Loucy (cell line): ENCODE measurements around the gene LSM14B.

Experiments used
- H2AFZ ChIP-seq: fragments of 200-600 bp; sonication (generic); 2 replicates; pipeline ENCODE4 v1.6.0; 2016; ENCODE audit warnings: antibody characterized with exemption, mild to moderate bottlenecking, low read length, moderate library complexity
- H3F3A ChIP-seq: fragments of 200-600 bp; 2 replicates; pipeline ENCODE4 v1.6.0; 2016; ENCODE audit warnings: antibody characterized with exemption, low read depth, mild to moderate bottlenecking
- H3K27me3 ChIP-seq: fragments of 200-600 bp; sonication (generic); 2 replicates; pipeline ENCODE4 v1.6.1; 2014; ENCODE audit warnings: low read length, mild to moderate bottlenecking; ENCODE audit not compliant: insufficient read depth, poor library complexity, severe bottlenecking
- H3K36me3 ChIP-seq: fragments of 200-600 bp; sonication (generic); 2 replicates; pipeline ENCODE4 v1.6.1; 2016; ENCODE audit warnings: low read length; ENCODE audit not compliant: insufficient read depth
- H3K4me1 ChIP-seq: fragments of 200-600 bp; sonication (generic); 2 replicates; pipeline ENCODE4 v1.5.1; 2014; ENCODE audit warnings: low read length, mild to moderate bottlenecking; ENCODE audit not compliant: insufficient read depth, poor library complexity, severe bottlenecking
- H3K4me2 ChIP-seq: fragments of 200-600 bp; sonication (generic); 2 replicates; pipeline ENCODE4 v1.6.0; 2014; ENCODE audit warnings: antibody characterized with exemption, low read length, low read depth, mild to moderate bottlenecking; ENCODE audit not compliant: poor library complexity, severe bottlenecking
- H3K4me3 ChIP-seq: fragments of 200-600 bp; sonication (generic); 2 replicates; pipeline ENCODE4 v1.5.1; 2014; ENCODE audit warnings: low read length, mild to moderate bottlenecking, mixed read lengths; ENCODE audit not compliant: poor library complexity, severe bottlenecking
- H3K79me2 ChIP-seq: fragments of 200-600 bp; sonication (generic); 2 replicates; pipeline ENCODE4 v1.6.1; 2014; ENCODE audit warnings: low read length; ENCODE audit not compliant: insufficient read depth
- H3K9ac ChIP-seq: fragments of 200-600 bp; sonication (generic); 2 replicates; pipeline ENCODE4 v1.6.0; 2014; ENCODE audit warnings: mild to moderate bottlenecking, low read depth, low read length, moderate library complexity; ENCODE audit not compliant: poor library complexity, severe bottlenecking
- H3K9me2 ChIP-seq: fragments of 200-600 bp; sonication (generic); replicated peaks from 2 replicates; pipeline ENCODE4 v1.6.1; 2016; ENCODE audit warnings: low read depth, low read length, mixed read lengths
- H3K9me3 ChIP-seq: fragments of 200-600 bp; sonication (generic); 2 replicates; pipeline ENCODE4 v1.6.1; 2014; ENCODE audit warnings: mild to moderate bottlenecking, antibody characterized with exemption, low read length, low read depth; ENCODE audit not compliant: insufficient read depth
- H4K20me1 ChIP-seq: fragments of 200-600 bp; sonication (generic); 2 replicates; pipeline ENCODE4 v1.6.0; 2014; ENCODE audit warnings: antibody characterized with exemption, low read length, mild to moderate bottlenecking; ENCODE audit not compliant: insufficient read depth, poor library complexity, severe bottlenecking
- CTCF ChIP-seq: fragments of 200-600 bp; sonication (generic); conservative IDR thresholded peaks from 2 replicates; pipeline ENCODE4 v1.5.1; 2014; ENCODE audit warnings: mild to moderate bottlenecking, antibody characterized with exemption, low read length
- EZH2phosphoT487 ChIP-seq: fragments of 200-600 bp; IDR thresholded peaks from 2 replicates; pipeline ENCODE4 v1.6.1; 2018; ENCODE audit warnings: antibody characterized with exemption, mild to moderate bottlenecking, moderate library complexity, borderline replicate concordance

LSM14B gene

GRCh38 chr20:62120990-62121775 is 1.1 kb upstream of the LSM14B start:
- peaks cover 53% of the 10 kb centered on the region for H3K4me1 ChIP-seq
- H3K9ac ChIP-seq: peak overlapping the region; percentile 79
- H4K20me1 ChIP-seq: peaks cover 25% of the 10 kb centered on the region
- peak overlapping the region; percentile 78 for H3K4me3 ChIP-seq
- peaks cover 12% of the 10 kb centered on the region; the same call in 1 of the 2 replicates for H3K36me3 ChIP-seq
- H3K9me3 ChIP-seq: no peaks in the 10 kb centered on the region
- H3K4me2 ChIP-seq: peak overlapping the region; percentile 59
- H3K27me3 ChIP-seq: no peaks in the 10 kb centered on the region
- no peak for TF ChIP-seq CTCF
- TF ChIP-seq EZH2phosphoT487: no peak
- H3K79me2 ChIP-seq: peaks cover 46% of the 10 kb centered on the region
- no peaks in the 10 kb centered on the region for H3K9me2 ChIP-seq
- peak overlapping the region; percentile 80 for H2AFZ ChIP-seq
- peaks cover 2% of the 10 kb centered on the region; the same call in 1 of the 2 replicates for H3F3A ChIP-seq

GRCh38 chr20:62122654-62123449 is 577 bp downstream of the LSM14B start:
- peak overlapping the region; percentile 75 for H3K9ac ChIP-seq

More at GRCh38 chr20:62122654-62123449, 577 bp downstream of the LSM14B start:
- no peaks in the 10 kb centered on the region for H3K9me2 ChIP-seq
- peaks cover 32% of the 10 kb centered on the region for H4K20me1 ChIP-seq
- peaks cover 2% of the 10 kb centered on the region; the same call in 1 of the 2 replicates for H3F3A ChIP-seq
- peaks cover 25% of the 10 kb centered on the region; the same call in 1 of the 2 replicates for H3K36me3 ChIP-seq
- H3K4me1 ChIP-seq: peaks cover 52% of the 10 kb centered on the region
- peaks cover 63% of the 10 kb centered on the region for H3K79me2 ChIP-seq
- TF ChIP-seq CTCF (no peak), EZH2phosphoT487 (no peak)
- no peak overlapping the region for H2AFZ ChIP-seq
- H3K4me3 ChIP-seq: peak overlapping the region; percentile 88
- no peaks in the 10 kb centered on the region for H3K9me3 ChIP-seq
- peak overlapping the region; percentile 99 for H3K4me2 ChIP-seq
- no peaks in the 10 kb centered on the region for H3K27me3 ChIP-seq
